ENCODE measurements around the gene UPK2. TPM values are rescaled to one million over a fixed set of nuclear protein-coding genes. Genes with fewer than 3 reads are reported as not detected.
A peak's percentile ranks its signal among the peaks of the same experiment; 100 is the strongest.

UPK2 gene
- total and polyA plus RNA-seq, 10 of the 15 experiments (the other 5 are each of a cell fraction or from before 2014, with no cell fraction given): 0.07 to 1.0 (median 0.31) TPM; not detected in 7

- Histone ChIP-seq H3K36me3 (ENCODE audit: control insufficient read depth in 2 of 2, insufficient read depth in 2 of 2, low read length in 1 of 2) (no peaks in the 10 kb centered on the region), H4K20me1 (ENCODE audit: control insufficient read depth, insufficient read depth) (no peaks in the 10 kb centered on the region; the same call in 1 of the 2 replicates), H3K4me2 (ENCODE audit: control insufficient read depth, insufficient read depth) (no peak overlapping the region), H3K27ac (ENCODE audit: control insufficient read depth, insufficient read depth) (no peak overlapping the region), H3K9ac (ENCODE audit: control insufficient read depth, insufficient read depth, low read length) (no peak overlapping the region), H3K27me3 (replicated peaks in 1 of 2; ENCODE audit: control insufficient read depth in 2 of 2, insufficient read depth in 2 of 2, low read length in 1 of 2) (no peaks in the 10 kb centered on the region), H2AFZ (ENCODE audit: control insufficient read depth, low read depth, low read length) (no peak overlapping the region), H3K4me1 (ENCODE audit: control insufficient read depth, insufficient read depth, low read length) (no peaks in the 10 kb centered on the region), H3K79me2 (ENCODE audit: control insufficient read depth, insufficient read depth, low read length) (no peaks in the 10 kb centered on the region), H3K4me3 (no peak overlapping the region), H3K9me3 (replicated peaks; ENCODE audit: control insufficient read depth, insufficient read depth, low read length) (no peaks in the 10 kb centered on the region)
- ChIA-PET SMC1A (ENCODE audit: uncharacterized antibody, unreplicated experiment) (no interaction called here), CTCF (no interaction called here), POLR2A (no interaction called here), RAD21 (ENCODE audit: unreplicated experiment) (no interaction called here)
- no peak for TF ChIP-seq BHLHE40 (IDR thresholded peaks at IDR 0.05; ENCODE audit: borderline replicate concordance in 1 of 2, low read depth in 2 of 2, low read length in 1 of 2)
- no peak for TF ChIP-seq RBBP5 (conservative IDR thresholded peaks at IDR 0.05)
- TF ChIP-seq DPF2 (IDR thresholded peaks at IDR 0.05): no peak
- no peak for TF ChIP-seq YBX1 (IDR thresholded peaks at IDR 0.05)
- TF ChIP-seq ESRRA (IDR thresholded peaks at IDR 0.05; ENCODE audit: low read length): no peak
- TF ChIP-seq CBX5 (IDR thresholded peaks at IDR 0.05; ENCODE audit: low read depth): no peak
- no peak for TF ChIP-seq NR2F1 (conservative IDR thresholded peaks at IDR 0.05)
- TF ChIP-seq TCF7 (IDR thresholded peaks at IDR 0.05; ENCODE audit: borderline replicate concordance): no peak
- no peak for TF ChIP-seq ZNF622 (IDR thresholded peaks at IDR 0.05)
- TF ChIP-seq GABPA (IDR thresholded peaks at IDR 0.05; ENCODE audit: low read depth): no peak
- TF ChIP-seq JUND (IDR thresholded peaks at IDR 0.05; ENCODE audit: low read depth, low read length): no peak
- TF ChIP-seq SP1 (IDR thresholded peaks at IDR 0.05; ENCODE audit: low read depth, low read length): no peak
- no peak for TF ChIP-seq SMAD5 (IDR thresholded peaks at IDR 0.05; ENCODE audit: low read depth)
- no peak for TF ChIP-seq SRF (IDR thresholded peaks at IDR 0.05; ENCODE audit: low read depth in 2 of 2, low read length in 2 of 2)
- TF ChIP-seq PAX8 (IDR thresholded peaks at IDR 0.05): no peak
- FAIRE-seq (no peak), DNase-seq (ENCODE audit: low read depth, low spot score) (no peak), ATAC-seq (peak; percentile 38; the same call in 2 of the 3 replicates)
- in situ Hi-C loops (cut with MboI): no loop called here
- WGBS (ENCODE audit: insufficient coverage, insufficient replicate concordance, low lambda C conversion rate, missing lambda C conversion rate): 29% methylated on average over 9 of the region's 9 CpGs
- intact Hi-C loops (cut with micrococcal nuclease; ENCODE audit: unreplicated experiment): no loop called here
- no TSS peak for BruUV-seq (replicated peaks)
Observed at GRCh38 chr11:118979434-118979833, 23.3 kb downstream of the UPK2 start.
